RPMI8226 (cell line): ENCODE data around the gene CCDC83.
"Not testable (repeated sequence)": the region's sequence is repeated elsewhere in the genome, so short reads cannot be mapped to it uniquely, and the experiment has no call there.

Experiments
- DNase-seq: peaks from one replicate; pipeline ENCODE4 v3.0.0-alpha.2; 2015

The CCDC83 gene

GRCh38 chr11:85840932-85841331 is 14.3 kb upstream of the CCDC83 start:
- DNase-seq = not testable (repeated sequence)

- no peak for DNase-seq
These were observed 11.3 kb upstream of the CCDC83 start for GRCh38 chr11:85843929-85844328.

GRCh38 chr11:85844439-85845123 is 10.6 kb upstream of the CCDC83 start:
- no peak for DNase-seq

- DNase-seq = no peak
These were observed 10.0 kb upstream of the CCDC83 start for GRCh38 chr11:85845124-85845631.

- no peak for DNase-seq
These were observed 7.7 kb upstream of the CCDC83 start for GRCh38 chr11:85847436-85847835.

- no peak for DNase-seq
These were observed 7.2 kb upstream of the CCDC83 start for GRCh38 chr11:85848006-85848405.

- no peak for DNase-seq
These were observed 6.6 kb upstream of the CCDC83 start for GRCh38 chr11:85848556-85848955.

- DNase-seq = not testable (repeated sequence)
These were observed 2.4 kb upstream of the CCDC83 start for GRCh38 chr11:85852754-85853153.

GRCh38 chr11:85853541-85853940 is 1.6 kb upstream of the CCDC83 start:
- DNase-seq = not testable (repeated sequence)

GRCh38 chr11:85854212-85854556 is 999 bp upstream of the CCDC83 start:
- DNase-seq = no peak

- peak; percentile 93 for DNase-seq
These were observed 434 bp upstream of the CCDC83 start for GRCh38 chr11:85854557-85855340.

GRCh38 chr11:85857098-85857497 is 1.9 kb downstream of the CCDC83 start:
- DNase-seq = no peak

- not testable (repeated sequence) for DNase-seq
These were observed 4.4 kb downstream of the CCDC83 start for GRCh38 chr11:85859541-85859940.

- DNase-seq = no peak
These were observed 8.7 kb downstream of the CCDC83 start for GRCh38 chr11:85863855-85864254.

GRCh38 chr11:85866137-85866827 is 11.1 kb downstream of the CCDC83 start:
- no peak for DNase-seq

GRCh38 chr11:85867751-85868150 is 12.6 kb downstream of the CCDC83 start:
- DNase-seq = no peak

GRCh38 chr11:85869781-85870180 is 14.6 kb downstream of the CCDC83 start:
- DNase-seq = no peak

- DNase-seq = no peak
These were observed 19.1 kb downstream of the CCDC83 start for GRCh38 chr11:85874265-85874664.

GRCh38 chr11:85875505-85875904 is 20.3 kb downstream of the CCDC83 start:
- no peak for DNase-seq

- no peak for DNase-seq
These were observed 29.4 kb downstream of the CCDC83 start for GRCh38 chr11:85884581-85885021.

GRCh38 chr11:85886089-85887056 is 31.2 kb downstream of the CCDC83 start:
- DNase-seq = no peak

- no peak for DNase-seq
These were observed 33.9 kb downstream of the CCDC83 start for GRCh38 chr11:85889108-85889507.
